ENCODE measurements around the gene RCBTB1.

GRCh38 chr13:49616676-49617065 is 31.3 kb upstream of the RCBTB1 start:
- TF ChIP-seq EZH2 (IDR thresholded peaks at IDR 0.05; ENCODE audit: borderline replicate concordance, insufficient read depth, low read length, poor library complexity, severe bottlenecking) (no peak), CTCF (IDR thresholded peaks at IDR 0.05; ENCODE audit: poor library complexity, severe bottlenecking) (no peak), SMC3 (conservative IDR thresholded peaks at IDR 0.05; ENCODE audit: poor library complexity) (no peak), POLR2AphosphoS5 (IDR thresholded peaks at IDR 0.05) (no peak), RAD21 (conservative IDR thresholded peaks at IDR 0.05) (no peak), TAF1 (IDR thresholded peaks at IDR 0.05; ENCODE audit: low read depth) (no peak)

Measured in neural cell (in vitro differentiated cells).